Measurements from ENCODE around the gene MFAP4.
A peak's percentile ranks its signal among the peaks of the same experiment; 100 is the strongest.

- TF ChIP-seq EZH2 (IDR thresholded peaks at IDR 0.05; ENCODE audit: borderline replicate concordance, low read depth, low read length): no peak
- TF ChIP-seq MAFK (IDR thresholded peaks at IDR 0.05; ENCODE audit: low read length): peak; percentile 51; the same call in 1 of the 2 replicates
- no peak for TF ChIP-seq NR3C1 (CRISPR knock-in tag; IDR thresholded peaks at IDR 0.05)
- no peak for TF ChIP-seq TAF7 (tag; IDR thresholded peaks at IDR 0.05)
- no peak for TF ChIP-seq MYBL2 (IDR thresholded peaks at IDR 0.05; ENCODE audit: low read depth)
- no peak for TF ChIP-seq MYBL2 (CRISPR knock-in tag; IDR thresholded peaks at IDR 0.05; ENCODE audit: borderline replicate concordance)
- TF ChIP-seq NFXL1 (CRISPR knock-in tag; IDR thresholded peaks at IDR 0.05): no peak
- no peak for TF ChIP-seq KLF6 (CRISPR knock-in tag; IDR thresholded peaks at IDR 0.05; ENCODE audit: borderline replicate concordance)
Measured at GRCh38 chr17:19346351-19347255, 40.4 kb downstream of the MFAP4 start.
